GM23248 (cell line): ENCODE results near the gene SMARCD2.

ENCODE experiments used
- EZH2 ChIP-seq: fragments of 200-600 bp; sonication (generic); IDR thresholded peaks from 2 replicates; pipeline ENCODE4 v1.6.1; 2018; ENCODE audit warnings: antibody characterized with exemption, mild to moderate bottlenecking; ENCODE audit not compliant: insufficient read depth, poor library complexity, severe bottlenecking
- EZH2phosphoT487 ChIP-seq: fragments of 200-600 bp; sonication (generic); IDR thresholded peaks from 2 replicates; pipeline ENCODE4 v1.6.1; 2018; ENCODE audit warnings: antibody characterized with exemption, moderate library complexity, mild to moderate bottlenecking, low read depth; ENCODE audit not compliant: insufficient read depth

DNA sequence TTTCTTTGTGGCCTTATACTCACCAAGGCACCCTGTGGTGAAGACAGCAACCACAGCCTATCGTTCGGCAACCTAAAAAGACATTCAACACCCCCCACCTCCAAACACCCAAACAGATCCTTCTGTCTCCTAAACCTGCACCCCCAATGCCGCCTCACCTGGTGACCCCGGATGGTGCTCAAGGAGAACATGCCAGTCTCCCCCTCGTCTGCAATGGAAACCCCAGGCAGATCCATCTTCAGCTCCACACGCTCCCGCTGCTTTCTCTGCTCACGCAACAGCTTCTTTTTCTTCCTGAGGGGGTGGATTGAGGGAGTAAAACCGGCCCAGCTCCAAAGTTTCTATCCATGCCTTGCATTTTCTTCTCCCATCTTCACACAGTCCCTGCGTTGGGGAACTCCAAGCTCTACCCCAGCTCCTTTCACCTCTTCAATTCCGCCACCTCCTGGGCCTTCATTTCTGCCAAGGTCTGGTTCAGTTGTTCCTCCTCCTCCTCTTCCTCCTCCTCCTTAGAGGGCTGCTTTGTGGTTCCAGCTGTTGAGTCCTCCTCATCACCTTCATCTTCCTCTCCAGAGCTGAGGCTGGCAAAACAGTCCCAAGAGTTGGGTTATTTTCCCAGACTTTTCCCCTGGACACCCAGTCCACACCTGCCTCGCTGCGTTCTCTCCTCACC lies 18.7 kb downstream of the SMARCD2 start:
- no peak for TF ChIP-seq EZH2
- no peak for TF ChIP-seq EZH2phosphoT487
